Pancreas (tissue), 10 donors: ENCODE results near the gene MATN3. TPM values are rescaled to one million over a fixed set of nuclear protein-coding genes. Genes with fewer than 3 reads are reported as not detected.

Experiments used
- ATAC-seq, 4 donors: fragments of 200-7000 bp; cut with Tn5 transposase; one replicate each; pipeline versions ENCODE4 v1.8.0 to v1.9.1; 2020; ENCODE audit warnings: mild to moderate bottlenecking in 4 of 4, moderate library complexity in 4 of 4
- DNase-seq, 6 donors: peaks; one replicate each; pipeline ENCODE4 v3.0.0-alpha.2; 2020
- FAIRE-seq: peaks from 2 replicates; lab custom pipeline; 2012; peaks lifted over from hg19 to GRCh38; lab: Jason Lieb, UNC
- H3K27ac ChIP-seq, 4 donors: fragments of 200-600 bp; sonication (generic); 1 replicate in 3 of 4; 2 replicates in 1 of 4; pipeline versions ENCODE4 v1.5.0 to v1.8.0; 2020
- H3K27me3 ChIP-seq, 4 donors: fragments of 200-600 bp; one replicate each; pipeline ENCODE4 v1.8.0; 2021
- H3K36me3 ChIP-seq, 3 donors: fragments of 200-600 bp; sonication (generic) in 1 of 3; one replicate each; pipeline versions ENCODE4 v1.5.0 to v1.8.0; 2020 to 2021
- H3K4me1 ChIP-seq, 3 donors: fragments of 200-600 bp; one replicate each; pipeline ENCODE4 v1.8.0; 2021
- H3K4me3 ChIP-seq, 4 donors: fragments of 200-600 bp; sonication (generic) in 2 of 4; one replicate each; pipeline versions ENCODE4 v1.5.0 to v1.8.0; 2020 to 2021
- H3K9me3 ChIP-seq, 4 donors: fragments of 200-600 bp; one replicate each; pipeline ENCODE4 v1.8.0; 2021
- WGBS, 2 donors: extraction: QIAGEN DNeasy Blood & Tissue Kit; methylation state at CpG; one replicate each; pipeline ENCODE4 v1.1.7; 2013; 5-methylcytosine and 5-hydroxymethylcytosine counted together
- intact Hi-C, 3 donors: fragments of 100-400 bp; cut with DNase I; formaldehyde crosslinking; loops; one replicate each; pipeline versions ENCODE4 v1.11.1 to v1.14.2; 2022
- polyA plus RNA-seq, 2 donors: library from polyadenylated mRNA; stranded (reverse); fragments of 200-250 nt; gene quantifications; one replicate each; pipeline ENCODE4 v1.2.3, GENCODE V29; 2013
- total RNA-seq, 6 donors: library from RNA; stranded (reverse); fragmentation: NEBNext Ultra II Directional in 4 of 6; extraction: Animal tissue kit (Norgen Biotek cat#: 25700) in 4 of 6; gene quantifications; one replicate each; pipeline versions ENCODE4 v1.2.1 to v1.2.4, GENCODE V29; 2021 to 2023
- TF ChIP-seq, protein P1 (sequence below), 4 donors: fragments of 200-600 bp; sonication (generic) in 3 of 4; IDR thresholded peaks; one replicate each; pipeline versions ENCODE4 v1.5.0 to v1.8.0; 2021; ENCODE audit warnings: antibody characterized with exemption in 4 of 4
- donor health status: healthy with polysubstance abuse.
- donor health status: DM: no; HTN: no; CAD: no; lungs with moderate emphysema.
- donor health status: DM: no; HTN: no; CAD: no.
- donor health status: control.
- donor health status: control.
- donor health status: Bipolar disorder and iron deficiency.
- donor health status: DM: yes; HTN: yes; CAD: no.
- donor health status: DM: no; HTN: no; CAD: no.
- donor health status: DM: no; HTN: no; CAD: no.
- donor health status: DM: yes; HTN: yes; CAD: no.

MATN3 gene
- total and polyA plus RNA-seq, 8 donors: 0.23 to 3.5 (median 0.47) TPM; not detected in 2

DNA sequence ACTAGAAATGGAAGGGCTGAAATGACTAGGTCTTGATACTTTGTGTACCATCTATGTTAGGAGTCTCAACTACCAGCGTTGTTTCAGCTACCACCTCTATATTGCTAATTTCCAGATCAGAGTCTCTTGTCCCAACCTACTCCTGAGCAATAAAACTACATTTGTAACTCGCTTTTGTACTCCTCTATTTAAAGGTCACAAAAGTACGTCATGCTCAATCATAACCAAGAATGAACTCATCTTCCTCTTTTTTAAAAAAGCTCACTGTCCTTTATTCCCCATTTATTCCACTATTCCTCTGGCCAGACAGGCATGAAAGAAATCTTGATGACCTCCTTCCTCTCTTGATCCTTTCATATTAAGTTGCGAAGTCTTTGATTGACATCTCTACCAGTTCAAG is 11.2 kb upstream of the MATN3 start:
- 94 to 97% methylated on average over 4 of the region's 4 CpGs for WGBS, 2 donors
- Histone ChIP-seq H3K36me3 (peaks cover 0 to 7% (median 0%) of the 10 kb centered on the region in 3 donors), H3K9me3 (no peaks in the 10 kb centered on the region), H3K27me3 (no peaks in the 10 kb centered on the region), H3K4me1 (no peaks in the 10 kb centered on the region), H3K27ac (no peak overlapping the region), H3K4me3 (no peak overlapping the region)
- no peak for ATAC-seq
- TF ChIP-seq, protein P1, sequence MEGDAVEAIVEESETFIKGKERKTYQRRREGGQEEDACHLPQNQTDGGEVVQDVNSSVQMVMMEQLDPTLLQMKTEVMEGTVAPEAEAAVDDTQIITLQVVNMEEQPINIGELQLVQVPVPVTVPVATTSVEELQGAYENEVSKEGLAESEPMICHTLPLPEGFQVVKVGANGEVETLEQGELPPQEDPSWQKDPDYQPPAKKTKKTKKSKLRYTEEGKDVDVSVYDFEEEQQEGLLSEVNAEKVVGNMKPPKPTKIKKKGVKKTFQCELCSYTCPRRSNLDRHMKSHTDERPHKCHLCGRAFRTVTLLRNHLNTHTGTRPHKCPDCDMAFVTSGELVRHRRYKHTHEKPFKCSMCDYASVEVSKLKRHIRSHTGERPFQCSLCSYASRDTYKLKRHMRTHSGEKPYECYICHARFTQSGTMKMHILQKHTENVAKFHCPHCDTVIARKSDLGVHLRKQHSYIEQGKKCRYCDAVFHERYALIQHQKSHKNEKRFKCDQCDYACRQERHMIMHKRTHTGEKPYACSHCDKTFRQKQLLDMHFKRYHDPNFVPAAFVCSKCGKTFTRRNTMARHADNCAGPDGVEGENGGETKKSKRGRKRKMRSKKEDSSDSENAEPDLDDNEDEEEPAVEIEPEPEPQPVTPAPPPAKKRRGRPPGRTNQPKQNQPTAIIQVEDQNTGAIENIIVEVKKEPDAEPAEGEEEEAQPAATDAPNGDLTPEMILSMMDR (IDR thresholded peaks at IDR 0.05): no peak
- no peak for FAIRE-seq
- intact Hi-C loops: loop anchor here in 1 of 3 donors (5.0 kb wide), 1 partner anchor 74 kb away; no protein-coding TSS in a partner anchor
- DNase-seq: no peak

DNA sequence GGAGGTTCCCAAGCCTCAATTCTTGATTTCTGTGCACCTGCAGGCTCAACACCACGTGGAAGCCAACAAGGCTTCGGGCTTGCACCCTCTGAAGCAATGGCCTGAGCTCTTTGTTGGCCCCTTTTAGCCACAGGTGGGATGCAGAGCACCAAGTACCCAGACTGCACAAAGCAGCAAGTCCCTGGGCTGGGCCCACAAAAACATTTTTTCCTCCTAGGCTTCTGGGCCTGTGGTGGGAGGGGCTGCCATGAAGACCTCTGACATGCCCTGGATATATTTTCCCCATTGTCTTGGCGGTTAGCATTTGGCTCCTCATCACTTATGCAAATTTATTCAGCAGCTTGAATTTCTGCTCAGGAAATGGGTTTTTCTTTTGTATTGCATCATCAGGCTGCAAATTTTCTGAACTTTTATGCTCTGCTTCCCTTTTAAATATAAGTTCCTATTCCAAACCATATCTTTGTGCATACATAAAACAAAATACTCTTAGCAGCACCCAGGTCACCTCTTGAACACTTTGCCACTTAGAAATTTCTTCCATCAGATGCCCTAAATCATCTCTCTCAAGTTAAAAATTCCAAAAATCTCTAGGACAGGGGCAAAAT is 9.0 kb upstream of the MATN3 start:
- H3K9me3 ChIP-seq: no peaks in the 10 kb centered on the region
- intact Hi-C loops: loop anchor here in 1 of 3 donors (5.0 kb wide), 1 partner anchor 76 kb away; no protein-coding TSS in a partner anchor
- H3K27ac ChIP-seq: no peak overlapping the region
- H3K36me3 ChIP-seq: no peaks in the 10 kb centered on the region
- no peak overlapping the region for H3K4me3 ChIP-seq
- no peak for DNase-seq
- no peak for FAIRE-seq
- H3K4me1 ChIP-seq: no peaks in the 10 kb centered on the region
- no peak for ATAC-seq
- 79 to 87% methylated on average over 3 of the region's 3 CpGs for WGBS, 2 donors
- TF ChIP-seq, protein P1 (IDR thresholded peaks at IDR 0.05): no peak
- no peaks in the 10 kb centered on the region for H3K27me3 ChIP-seq

GRCh38 chr2:20019747-20020146 is 7.3 kb upstream of the MATN3 start:
- Histone ChIP-seq H3K4me1 (no peaks in the 10 kb centered on the region), H3K9me3 (no peaks in the 10 kb centered on the region), H3K27me3 (no peaks in the 10 kb centered on the region), H3K27ac (no peak overlapping the region), H3K36me3 (no peaks in the 10 kb centered on the region), H3K4me3 (no peak overlapping the region)
- FAIRE-seq (no peak), DNase-seq (no peak), ATAC-seq (no peak)
- 88 to 89% methylated on average over 4 of the region's 4 CpGs for WGBS, 2 donors
- TF ChIP-seq, protein P1 (IDR thresholded peaks at IDR 0.05): no peak
- intact Hi-C loops: loop anchor here in 2 of 3 donors (5.0 kb wide), 1 partner anchor 78 kb away; no protein-coding TSS in a partner anchor

DNA sequence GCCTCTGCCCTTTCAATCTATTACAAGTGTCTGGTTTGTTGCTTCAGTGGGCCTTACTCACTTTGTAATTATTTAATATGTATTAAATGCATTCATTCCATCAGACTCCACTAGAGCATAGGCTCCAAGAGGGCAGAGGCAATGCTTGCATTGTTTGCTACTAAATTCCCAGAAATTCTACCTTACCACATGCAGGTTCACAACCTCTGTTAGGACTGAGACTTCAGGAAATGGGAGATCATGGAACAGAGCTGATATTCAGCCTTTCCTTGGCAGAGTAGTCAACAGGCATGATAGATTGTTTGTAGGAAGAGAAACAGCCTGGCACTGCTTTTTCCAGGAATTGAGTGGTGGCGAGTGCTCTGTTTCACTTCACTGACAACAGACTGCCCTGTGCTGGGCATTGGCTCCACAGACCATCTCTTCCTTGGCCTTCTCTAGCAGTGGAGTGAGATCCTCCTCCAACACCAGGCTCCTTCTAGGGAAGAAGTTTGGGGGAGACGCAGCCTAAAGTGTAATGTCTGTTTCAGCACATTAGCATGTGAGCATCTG is 6.2 kb upstream of the MATN3 start:
- intact Hi-C loops: loop anchor here in 1 of 3 donors (5.0 kb wide), 1 partner anchor 79 kb away; no protein-coding TSS in a partner anchor
- TF ChIP-seq, protein P1 (IDR thresholded peaks at IDR 0.05): no peak
- Histone ChIP-seq H3K36me3 (no peaks in the 10 kb centered on the region), H3K27me3 (no peaks in the 10 kb centered on the region), H3K27ac (peak overlapping the region in 1 of 4 donors; percentile 13), H3K9me3 (no peaks in the 10 kb centered on the region), H3K4me3 (no peak overlapping the region), H3K4me1 (no peaks in the 10 kb centered on the region)
- 79 to 82% methylated on average over 2 of the region's 2 CpGs for WGBS, 2 donors
- FAIRE-seq (no peak), DNase-seq (no peak), ATAC-seq (peak in 3 of 4 donors; percentile 11 to 30 (median 26))

DNA sequence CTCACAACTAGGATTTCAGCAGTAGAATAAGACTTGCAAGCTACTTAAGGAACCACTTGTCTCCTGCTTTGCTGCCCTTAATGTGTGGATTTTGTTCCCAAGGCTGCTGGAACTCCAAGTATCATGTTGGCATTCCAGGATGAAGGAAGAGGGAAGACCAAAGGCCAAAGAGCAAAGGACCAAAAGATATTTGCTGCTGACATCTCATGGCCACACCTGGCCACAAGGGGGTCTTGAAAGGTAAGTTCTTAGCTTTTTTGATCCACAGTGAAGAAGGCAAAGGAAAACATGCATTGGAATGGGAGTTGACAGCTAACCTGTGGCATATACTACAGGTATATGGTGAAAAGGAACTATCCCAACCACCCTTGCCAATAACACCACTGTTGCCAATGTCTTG is 3.9 kb upstream of the MATN3 start:
- no peaks in the 10 kb centered on the region for H3K4me1 ChIP-seq
- H3K4me3 ChIP-seq: no peak overlapping the region
- intact Hi-C loops: loop anchor here in 1 of 3 donors (5.0 kb wide), 1 partner anchor 81 kb away; no protein-coding TSS in a partner anchor
- H3K27me3 ChIP-seq: no peaks in the 10 kb centered on the region
- H3K27ac ChIP-seq: no peak overlapping the region
- FAIRE-seq: no peak
- no peaks in the 10 kb centered on the region for H3K9me3 ChIP-seq
- H3K36me3 ChIP-seq: no peaks in the 10 kb centered on the region
- no peak for DNase-seq
- TF ChIP-seq, protein P1 (IDR thresholded peaks at IDR 0.05): no peak
- ATAC-seq: no peak
